ENCODE results near the gene TSPAN11.

Gene TSPAN11

GRCh38 chr12:31002361-31002725 lies 75.8 kb downstream of the TSPAN11 start:
- Histone ChIP-seq H3K9ac (ENCODE audit: low read length) (no peak overlapping the region), H3K27me3 (ENCODE audit: control insufficient read depth, insufficient read depth, low read length) (no peaks in the 10 kb centered on the region), H3K36me3 (ENCODE audit: control insufficient read depth, insufficient read depth, low read length) (no peaks in the 10 kb centered on the region), H3K9me3 (ENCODE audit: control insufficient read depth, low read length) (no peaks in the 10 kb centered on the region), H3K4me3 (ENCODE audit: low read length) (no peak overlapping the region), H3K4me1 (ENCODE audit: control insufficient read depth, insufficient read depth, low read length) (peaks cover 7% of the 10 kb centered on the region)

- no peak overlapping the region for H3K9ac ChIP-seq (ENCODE audit: low read length)
- H3K4me3 ChIP-seq (ENCODE audit: low read length), result no peak overlapping the region
- no peaks in the 10 kb centered on the region for H3K9me3 ChIP-seq (ENCODE audit: control insufficient read depth, low read length)
- H3K4me1 ChIP-seq (ENCODE audit: control insufficient read depth, insufficient read depth, low read length), result peaks cover 7% of the 10 kb centered on the region
- H3K27me3 ChIP-seq (ENCODE audit: control insufficient read depth, insufficient read depth, low read length), result no peaks in the 10 kb centered on the region
- no peaks in the 10 kb centered on the region for H3K36me3 ChIP-seq (ENCODE audit: control insufficient read depth, insufficient read depth, low read length)
Observed at GRCh38 chr12:31002999-31003398, 76.5 kb downstream of the TSPAN11 start.

GRCh38 chr12:31003861-31004640 lies 77.5 kb downstream of the TSPAN11 start:
- Histone ChIP-seq H3K4me1 (ENCODE audit: control insufficient read depth, insufficient read depth, low read length) (peaks cover 7% of the 10 kb centered on the region), H3K27me3 (ENCODE audit: control insufficient read depth, insufficient read depth, low read length) (no peaks in the 10 kb centered on the region), H3K9ac (ENCODE audit: low read length) (no peak overlapping the region), H3K4me3 (ENCODE audit: low read length) (no peak overlapping the region), H3K9me3 (ENCODE audit: control insufficient read depth, low read length) (no peaks in the 10 kb centered on the region), H3K36me3 (ENCODE audit: control insufficient read depth, insufficient read depth, low read length) (no peaks in the 10 kb centered on the region)

- H3K9me3 ChIP-seq (ENCODE audit: control insufficient read depth, low read length), result no peaks in the 10 kb centered on the region
- H3K9ac ChIP-seq (ENCODE audit: low read length), result no peak overlapping the region
- no peaks in the 10 kb centered on the region for H3K36me3 ChIP-seq (ENCODE audit: control insufficient read depth, insufficient read depth, low read length)
- no peak overlapping the region for H3K4me3 ChIP-seq (ENCODE audit: low read length)
- H3K27me3 ChIP-seq (ENCODE audit: control insufficient read depth, insufficient read depth, low read length), result no peaks in the 10 kb centered on the region
- peaks cover 7% of the 10 kb centered on the region for H3K4me1 ChIP-seq (ENCODE audit: control insufficient read depth, insufficient read depth, low read length)
Observed at GRCh38 chr12:31004666-31005065, 78.1 kb downstream of the TSPAN11 start.

GRCh38 chr12:31005256-31005943 lies 78.9 kb downstream of the TSPAN11 start:
- Histone ChIP-seq H3K36me3 (ENCODE audit: control insufficient read depth, insufficient read depth, low read length) (no peaks in the 10 kb centered on the region), H3K4me3 (ENCODE audit: low read length) (no peak overlapping the region), H3K9me3 (ENCODE audit: control insufficient read depth, low read length) (no peaks in the 10 kb centered on the region), H3K4me1 (ENCODE audit: control insufficient read depth, insufficient read depth, low read length) (peaks cover 7% of the 10 kb centered on the region), H3K27me3 (ENCODE audit: control insufficient read depth, insufficient read depth, low read length) (no peaks in the 10 kb centered on the region), H3K9ac (ENCODE audit: low read length) (no peak overlapping the region)

GRCh38 chr12:31005944-31006361 lies 79.4 kb downstream of the TSPAN11 start:
- Histone ChIP-seq H3K9me3 (ENCODE audit: control insufficient read depth, low read length) (no peaks in the 10 kb centered on the region), H3K9ac (ENCODE audit: low read length) (no peak overlapping the region), H3K36me3 (ENCODE audit: control insufficient read depth, insufficient read depth, low read length) (no peaks in the 10 kb centered on the region), H3K4me3 (ENCODE audit: low read length) (no peak overlapping the region), H3K4me1 (ENCODE audit: control insufficient read depth, insufficient read depth, low read length) (peaks cover 7% of the 10 kb centered on the region), H3K27me3 (ENCODE audit: control insufficient read depth, insufficient read depth, low read length) (no peaks in the 10 kb centered on the region)

GRCh38 chr12:31006416-31007152 lies 80.0 kb downstream of the TSPAN11 start:
- H3K4me1 ChIP-seq (ENCODE audit: control insufficient read depth, insufficient read depth, low read length), result peaks cover 7% of the 10 kb centered on the region
- no peak overlapping the region for H3K4me3 ChIP-seq (ENCODE audit: low read length)

GRCh38 chr12:31007153-31007495 lies 80.6 kb downstream of the TSPAN11 start:
- peaks cover 7% of the 10 kb centered on the region for H3K4me1 ChIP-seq (ENCODE audit: control insufficient read depth, insufficient read depth, low read length)
- no peaks in the 10 kb centered on the region for H3K27me3 ChIP-seq (ENCODE audit: control insufficient read depth, insufficient read depth, low read length)
- no peaks in the 10 kb centered on the region for H3K36me3 ChIP-seq (ENCODE audit: control insufficient read depth, insufficient read depth, low read length)
- H3K4me3 ChIP-seq (ENCODE audit: low read length), result no peak overlapping the region
- no peak overlapping the region for H3K9ac ChIP-seq (ENCODE audit: low read length)
- H3K9me3 ChIP-seq (ENCODE audit: control insufficient read depth, low read length), result no peaks in the 10 kb centered on the region

More at GRCh38 chr12:31006416-31007152, 80.0 kb downstream of the TSPAN11 start:
- Histone ChIP-seq H3K36me3 (ENCODE audit: control insufficient read depth, insufficient read depth, low read length) (no peaks in the 10 kb centered on the region), H3K27me3 (ENCODE audit: control insufficient read depth, insufficient read depth, low read length) (no peaks in the 10 kb centered on the region), H3K9ac (ENCODE audit: low read length) (no peak overlapping the region), H3K9me3 (ENCODE audit: control insufficient read depth, low read length) (no peaks in the 10 kb centered on the region)

- Histone ChIP-seq H3K4me1 (ENCODE audit: control insufficient read depth, insufficient read depth, low read length) (peaks cover 7% of the 10 kb centered on the region), H3K27me3 (ENCODE audit: control insufficient read depth, insufficient read depth, low read length) (no peaks in the 10 kb centered on the region), H3K36me3 (ENCODE audit: control insufficient read depth, insufficient read depth, low read length) (no peaks in the 10 kb centered on the region), H3K4me3 (ENCODE audit: low read length) (no peak overlapping the region), H3K9ac (ENCODE audit: low read length) (no peak overlapping the region), H3K9me3 (ENCODE audit: control insufficient read depth, low read length) (no peaks in the 10 kb centered on the region)
Observed at GRCh38 chr12:31007636-31008175, 81.2 kb downstream of the TSPAN11 start.

GRCh38 chr12:31008241-31008761 lies 81.8 kb downstream of the TSPAN11 start:
- H3K9ac ChIP-seq (ENCODE audit: low read length), result no peak overlapping the region
- no peak overlapping the region for H3K4me3 ChIP-seq (ENCODE audit: low read length)
- peaks cover 7% of the 10 kb centered on the region for H3K4me1 ChIP-seq (ENCODE audit: control insufficient read depth, insufficient read depth, low read length)
- no peaks in the 10 kb centered on the region for H3K9me3 ChIP-seq (ENCODE audit: control insufficient read depth, low read length)
- no peaks in the 10 kb centered on the region for H3K27me3 ChIP-seq (ENCODE audit: control insufficient read depth, insufficient read depth, low read length)
- no peaks in the 10 kb centered on the region for H3K36me3 ChIP-seq (ENCODE audit: control insufficient read depth, insufficient read depth, low read length)

- no peaks in the 10 kb centered on the region for H3K27me3 ChIP-seq (ENCODE audit: control insufficient read depth, insufficient read depth, low read length)
- H3K9me3 ChIP-seq (ENCODE audit: control insufficient read depth, low read length), result no peaks in the 10 kb centered on the region
- no peaks in the 10 kb centered on the region for H3K36me3 ChIP-seq (ENCODE audit: control insufficient read depth, insufficient read depth, low read length)
Observed at GRCh38 chr12:31008961-31009840, 82.7 kb downstream of the TSPAN11 start.

More at GRCh38 chr12:31008961-31009840, 82.7 kb downstream of the TSPAN11 start:
- no peak overlapping the region for H3K9ac ChIP-seq (ENCODE audit: low read length)
- H3K4me1 ChIP-seq (ENCODE audit: control insufficient read depth, insufficient read depth, low read length), result peaks cover 7% of the 10 kb centered on the region
- H3K4me3 ChIP-seq (ENCODE audit: low read length), result no peak overlapping the region

All from mucosa of stomach (tissue), 1 donor.